Skeletal muscle satellite cell (primary cell): ENCODE data around the gene TAF1A.

Experiments
- H3K27me3 ChIP-seq: 2 replicates; pipeline ENCODE4 v1.7.0; 2013; ENCODE audit warnings: low read length; ENCODE audit not compliant: control insufficient read depth, insufficient read depth
- H3K36me3 ChIP-seq: 2 replicates; pipeline ENCODE4 v1.7.0; 2013; ENCODE audit warnings: mild to moderate bottlenecking, control low read depth, low read length; ENCODE audit not compliant: insufficient read depth
- H3K4me1 ChIP-seq: 2 replicates; pipeline ENCODE4 v1.7.0; 2013; ENCODE audit warnings: low read length; ENCODE audit not compliant: control insufficient read depth, insufficient read depth
- H3K4me2 ChIP-seq: 2 replicates; pipeline ENCODE4 v1.7.0; 2013; ENCODE audit warnings: mild to moderate bottlenecking, low read length
- H3K4me3 ChIP-seq: 2 replicates; pipeline ENCODE4 v1.7.0; 2013; ENCODE audit warnings: low read length
- H3K9ac ChIP-seq: 2 replicates; pipeline ENCODE4 v1.7.0; 2013; ENCODE audit warnings: mild to moderate bottlenecking, low read depth, low read length, moderate library complexity
- H3K9me3 ChIP-seq: replicated peaks from 2 replicates; pipeline ENCODE4 v1.7.0; 2013; ENCODE audit warnings: mild to moderate bottlenecking, control low read depth, low read length

TAF1A gene

GRCh38 chr1:222594789-222595188, 5.1 kb upstream of the TAF1A start:
- no peak overlapping the region for H3K4me2 ChIP-seq
- no peak overlapping the region for H3K4me3 ChIP-seq
- H3K9me3 ChIP-seq, result no peaks in the 10 kb centered on the region
- no peaks in the 10 kb centered on the region for H3K36me3 ChIP-seq
- H3K27me3 ChIP-seq, result no peaks in the 10 kb centered on the region
- no peak overlapping the region for H3K9ac ChIP-seq
- peaks cover 13% of the 10 kb centered on the region for H3K4me1 ChIP-seq

- no peak overlapping the region for H3K9ac ChIP-seq
- H3K27me3 ChIP-seq, result no peaks in the 10 kb centered on the region
- H3K4me2 ChIP-seq, result peak overlapping the region; percentile 32
- peaks cover 20% of the 10 kb centered on the region for H3K4me1 ChIP-seq
- H3K36me3 ChIP-seq, result no peaks in the 10 kb centered on the region
- no peak overlapping the region for H3K4me3 ChIP-seq
- H3K9me3 ChIP-seq, result no peaks in the 10 kb centered on the region
These were observed 2.4 kb upstream of the TAF1A start for GRCh38 chr1:222592171-222592570.

- peaks cover 15% of the 10 kb centered on the region for H3K36me3 ChIP-seq
- no peak overlapping the region for H3K4me3 ChIP-seq
- H3K4me2 ChIP-seq, result peak overlapping the region; percentile 84
- H3K9ac ChIP-seq, result no peak overlapping the region
- H3K9me3 ChIP-seq, result no peaks in the 10 kb centered on the region
- no peaks in the 10 kb centered on the region for H3K27me3 ChIP-seq
- H3K4me1 ChIP-seq, result peaks cover 20% of the 10 kb centered on the region
These were observed 1.6 kb downstream of the TAF1A start for GRCh38 chr1:222588135-222588534.

- Histone ChIP-seq H3K9ac (no peak overlapping the region), H3K27me3 (no peaks in the 10 kb centered on the region), H3K36me3 (peaks cover 20% of the 10 kb centered on the region), H3K9me3 (no peaks in the 10 kb centered on the region), H3K4me2 (no peak overlapping the region), H3K4me1 (peaks cover 23% of the 10 kb centered on the region), H3K4me3 (no peak overlapping the region)
These were observed 2.9 kb downstream of the TAF1A start for GRCh38 chr1:222586842-222587241.

GRCh38 chr1:222583079-222583478, 6.7 kb downstream of the TAF1A start:
- H3K4me1 ChIP-seq, result peaks cover 11% of the 10 kb centered on the region
- no peak overlapping the region for H3K4me3 ChIP-seq
- no peaks in the 10 kb centered on the region for H3K9me3 ChIP-seq
- H3K36me3 ChIP-seq, result peaks cover 20% of the 10 kb centered on the region
- H3K27me3 ChIP-seq, result no peaks in the 10 kb centered on the region
- H3K4me2 ChIP-seq, result no peak overlapping the region
- no peak overlapping the region for H3K9ac ChIP-seq

GRCh38 chr1:222582099-222582774, 7.5 kb downstream of the TAF1A start:
- Histone ChIP-seq H3K36me3 (peaks cover 20% of the 10 kb centered on the region), H3K4me3 (no peak overlapping the region), H3K9me3 (no peaks in the 10 kb centered on the region), H3K4me2 (no peak overlapping the region), H3K9ac (no peak overlapping the region), H3K4me1 (peaks cover 11% of the 10 kb centered on the region), H3K27me3 (no peaks in the 10 kb centered on the region)

GRCh38 chr1:222579316-222579715, 10.4 kb downstream of the TAF1A start:
- H3K36me3 ChIP-seq, result peaks cover 24% of the 10 kb centered on the region
- H3K4me1 ChIP-seq, result peaks cover 11% of the 10 kb centered on the region
- no peaks in the 10 kb centered on the region for H3K9me3 ChIP-seq
- H3K9ac ChIP-seq, result no peak overlapping the region
- no peaks in the 10 kb centered on the region for H3K27me3 ChIP-seq
- no peak overlapping the region for H3K4me3 ChIP-seq
- no peak overlapping the region for H3K4me2 ChIP-seq

- H3K4me2 ChIP-seq, result no peak overlapping the region
- peaks cover 4% of the 10 kb centered on the region for H3K9me3 ChIP-seq
- peaks cover 25% of the 10 kb centered on the region for H3K36me3 ChIP-seq
- no peaks in the 10 kb centered on the region for H3K4me1 ChIP-seq
- H3K4me3 ChIP-seq, result no peak overlapping the region
- no peaks in the 10 kb centered on the region for H3K27me3 ChIP-seq
- H3K9ac ChIP-seq, result no peak overlapping the region
These were observed 18.9 kb downstream of the TAF1A start for GRCh38 chr1:222570837-222571236.

- no peak overlapping the region for H3K4me3 ChIP-seq
- H3K4me2 ChIP-seq, result no peak overlapping the region
- no peaks in the 10 kb centered on the region for H3K27me3 ChIP-seq
- no peak overlapping the region for H3K9ac ChIP-seq
- no peaks in the 10 kb centered on the region for H3K4me1 ChIP-seq
- no peaks in the 10 kb centered on the region for H3K9me3 ChIP-seq
- H3K36me3 ChIP-seq, result peaks cover 22% of the 10 kb centered on the region
These were observed 28.1 kb downstream of the TAF1A start for GRCh38 chr1:222561656-222562055.

- Histone ChIP-seq H3K36me3 (peaks cover 27% of the 10 kb centered on the region), H3K9ac (no peak overlapping the region), H3K9me3 (no peaks in the 10 kb centered on the region), H3K27me3 (no peaks in the 10 kb centered on the region), H3K4me1 (no peaks in the 10 kb centered on the region), H3K4me2 (no peak overlapping the region), H3K4me3 (no peak overlapping the region)
These were observed 32.2 kb downstream of the TAF1A start for GRCh38 chr1:222557574-222557973.

GRCh38 chr1:222557148-222557547, 32.6 kb downstream of the TAF1A start:
- H3K4me3 ChIP-seq, result no peak overlapping the region

GRCh38 chr1:222555992-222556615, 33.6 kb downstream of the TAF1A start:
- H3K36me3 ChIP-seq, result peaks cover 20% of the 10 kb centered on the region

More at GRCh38 chr1:222557148-222557547, 32.6 kb downstream of the TAF1A start:
- H3K27me3 ChIP-seq, result no peaks in the 10 kb centered on the region
- no peak overlapping the region for H3K4me2 ChIP-seq
- no peaks in the 10 kb centered on the region for H3K4me1 ChIP-seq
- H3K9ac ChIP-seq, result no peak overlapping the region
- no peaks in the 10 kb centered on the region for H3K9me3 ChIP-seq
- H3K36me3 ChIP-seq, result peaks cover 27% of the 10 kb centered on the region

More at GRCh38 chr1:222555992-222556615, 33.6 kb downstream of the TAF1A start:
- no peaks in the 10 kb centered on the region for H3K27me3 ChIP-seq
- H3K4me2 ChIP-seq, result no peak overlapping the region
- no peaks in the 10 kb centered on the region for H3K4me1 ChIP-seq
- H3K4me3 ChIP-seq, result no peak overlapping the region
- no peaks in the 10 kb centered on the region for H3K9me3 ChIP-seq
- no peak overlapping the region for H3K9ac ChIP-seq
